HG02798 (cell line): ENCODE measurements around the gene CLEC4M.
"Not testable (repeated sequence)": the region's sequence is repeated elsewhere in the genome, so short reads cannot be mapped to it uniquely, and the experiment has no call there.

Source experiments
- ATAC-seq: cut with Tn5 transposase; IDR thresholded peaks from one replicate; pipeline ENCODE4 v1.9.1; 2021; ENCODE audit warnings: mild to moderate bottlenecking; ENCODE audit not compliant: unreplicated experiment, poor library complexity

Gene CLEC4M

DNA sequence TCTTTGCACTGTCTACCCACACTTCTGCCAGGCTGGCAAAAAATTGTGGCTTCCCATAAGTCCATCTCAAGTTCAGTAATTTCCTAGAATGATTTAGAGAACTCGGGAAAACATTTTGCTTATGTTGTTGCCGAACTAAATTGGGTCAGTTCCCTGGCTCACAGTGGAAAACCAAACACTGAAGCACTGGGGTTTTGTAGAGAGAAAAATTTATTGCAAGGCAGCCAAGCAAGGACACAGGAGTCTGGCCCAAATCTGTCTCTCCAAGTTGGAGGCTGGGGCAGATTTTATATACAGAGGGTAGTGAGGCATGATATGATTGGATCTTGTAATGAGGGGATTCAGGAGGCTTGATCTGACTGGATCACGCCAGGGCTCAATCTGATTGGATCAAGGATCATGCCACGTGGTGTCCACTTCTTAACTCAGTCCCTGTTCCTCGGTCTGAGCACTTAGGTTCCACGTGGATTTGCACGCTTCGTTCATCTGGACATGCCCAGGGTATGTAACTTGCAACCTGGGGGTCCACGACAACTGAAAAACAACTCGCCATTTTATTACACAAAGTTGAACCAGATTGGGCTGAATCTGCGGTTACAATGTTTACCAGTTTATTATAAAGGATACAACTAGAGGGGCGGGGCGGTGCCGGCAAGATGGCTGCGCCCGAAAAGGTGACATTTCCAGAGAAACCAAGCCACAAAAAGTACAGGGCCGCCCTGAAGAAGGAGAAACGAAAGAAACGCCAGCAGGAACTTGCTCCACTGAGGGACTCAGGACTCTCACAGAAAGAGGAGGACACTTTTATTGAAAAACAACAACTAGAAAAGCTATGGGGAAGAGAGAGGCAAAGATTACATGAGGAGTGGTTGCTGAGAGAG, 23.0 kb upstream of the CLEC4M start:
- no peak for ATAC-seq

DNA sequence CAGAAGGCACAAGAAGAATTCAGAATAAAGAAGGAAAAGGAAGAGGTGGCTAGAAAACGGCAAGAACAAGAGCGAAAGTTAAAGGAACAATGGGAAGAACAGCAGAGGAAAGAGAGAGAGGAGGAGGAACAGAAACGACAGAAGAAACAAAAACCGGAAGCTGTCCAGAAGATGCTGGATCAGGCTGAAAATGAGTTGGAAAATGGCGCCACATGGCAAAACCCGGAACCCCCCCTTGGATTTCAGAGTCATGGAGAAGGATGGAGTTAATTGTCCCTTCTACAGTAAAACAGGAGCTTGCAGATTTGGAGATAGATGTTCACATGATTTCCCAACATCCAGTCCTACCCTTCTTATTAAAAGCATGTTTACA, 22.4 kb upstream of the CLEC4M start:
- no peak for ATAC-seq

DNA sequence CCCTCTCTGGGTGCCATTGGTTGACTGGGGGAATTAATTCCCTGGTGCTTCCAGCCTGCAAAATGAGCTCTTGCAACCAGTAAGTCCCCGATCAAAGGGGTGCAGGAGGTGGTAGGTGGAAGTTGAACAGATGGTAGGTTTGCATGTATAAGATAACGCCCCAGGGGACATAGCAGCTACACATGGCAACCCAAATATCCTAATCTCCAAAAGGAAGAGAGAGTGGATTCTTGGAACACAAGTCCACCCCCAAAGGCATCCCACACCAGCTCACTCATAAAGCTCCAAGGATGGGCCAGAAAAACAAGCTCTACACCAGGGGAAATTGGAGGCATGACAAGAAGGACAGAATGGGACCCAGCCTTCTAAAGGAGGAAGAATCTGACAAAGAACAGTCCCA, 20.5 kb upstream of the CLEC4M start:
- no peak for ATAC-seq

DNA sequence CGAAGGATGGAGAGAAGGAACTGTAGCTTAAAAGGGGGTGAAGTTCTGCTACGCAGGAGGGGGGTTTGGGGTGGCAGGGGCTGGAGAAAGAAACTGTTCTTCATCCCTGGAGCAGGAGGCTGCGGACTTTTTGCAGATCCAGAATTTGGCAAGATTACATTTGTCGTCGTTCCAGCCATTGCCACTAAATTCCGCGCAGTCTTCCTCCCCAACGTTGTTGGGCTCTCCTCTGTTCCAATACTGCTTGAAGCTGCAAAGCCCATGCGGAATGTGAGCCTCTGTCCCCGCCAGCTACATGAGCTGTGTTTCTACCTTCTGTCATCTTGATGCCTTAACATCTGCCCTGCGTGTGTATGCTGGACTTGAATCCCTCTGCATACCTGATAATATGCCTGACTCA, 20.1 kb upstream of the CLEC4M start:
- ATAC-seq: no peak

DNA sequence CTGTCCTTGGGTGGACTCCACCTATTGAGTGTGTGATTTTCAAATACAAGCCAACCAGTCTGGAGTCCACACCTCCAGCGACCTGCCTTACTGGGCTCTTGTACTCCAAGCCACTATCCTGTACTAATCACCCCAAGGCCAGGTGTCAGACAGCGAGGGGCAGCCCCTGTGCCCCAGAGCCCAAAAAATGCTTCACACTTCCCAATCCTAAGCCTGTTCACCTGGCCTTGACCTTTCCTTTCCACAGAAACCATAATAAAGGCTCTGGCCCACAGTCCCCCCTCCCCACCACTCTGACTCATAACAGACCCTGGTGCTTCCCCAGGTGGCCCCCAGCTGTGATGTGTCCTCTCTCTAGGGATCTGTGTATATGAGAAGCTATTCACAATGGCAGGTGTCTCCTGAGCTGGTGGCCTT, 19.6 kb upstream of the CLEC4M start:
- ATAC-seq: no peak

DNA sequence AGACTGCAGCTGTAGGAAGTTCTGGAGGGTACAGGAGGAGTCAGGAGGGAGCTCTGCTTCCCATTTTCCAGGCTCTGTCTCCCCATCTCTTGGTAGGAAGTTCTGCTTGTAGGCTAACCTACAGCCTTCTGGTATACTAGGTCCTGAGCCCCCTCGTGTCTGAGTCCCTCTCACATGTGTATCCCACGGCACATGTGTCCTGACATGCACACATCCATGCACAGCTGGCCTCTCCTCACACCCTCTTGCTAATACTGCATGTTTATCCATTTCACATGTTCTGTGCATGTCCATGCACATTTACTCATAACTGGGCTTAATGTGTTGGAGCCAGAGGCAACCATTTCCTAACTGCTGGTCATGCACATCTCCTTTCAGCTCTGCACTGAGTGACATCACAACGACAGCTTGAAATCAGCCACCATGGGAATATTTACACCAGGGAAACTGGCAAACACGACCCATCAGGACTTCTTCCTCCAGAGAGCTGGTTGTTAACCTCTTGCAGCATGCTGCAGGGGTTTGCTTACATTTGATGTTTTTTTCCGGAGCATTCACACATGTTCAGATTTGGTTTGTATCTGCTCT, 18.8 kb upstream of the CLEC4M start:
- ATAC-seq: no peak

DNA sequence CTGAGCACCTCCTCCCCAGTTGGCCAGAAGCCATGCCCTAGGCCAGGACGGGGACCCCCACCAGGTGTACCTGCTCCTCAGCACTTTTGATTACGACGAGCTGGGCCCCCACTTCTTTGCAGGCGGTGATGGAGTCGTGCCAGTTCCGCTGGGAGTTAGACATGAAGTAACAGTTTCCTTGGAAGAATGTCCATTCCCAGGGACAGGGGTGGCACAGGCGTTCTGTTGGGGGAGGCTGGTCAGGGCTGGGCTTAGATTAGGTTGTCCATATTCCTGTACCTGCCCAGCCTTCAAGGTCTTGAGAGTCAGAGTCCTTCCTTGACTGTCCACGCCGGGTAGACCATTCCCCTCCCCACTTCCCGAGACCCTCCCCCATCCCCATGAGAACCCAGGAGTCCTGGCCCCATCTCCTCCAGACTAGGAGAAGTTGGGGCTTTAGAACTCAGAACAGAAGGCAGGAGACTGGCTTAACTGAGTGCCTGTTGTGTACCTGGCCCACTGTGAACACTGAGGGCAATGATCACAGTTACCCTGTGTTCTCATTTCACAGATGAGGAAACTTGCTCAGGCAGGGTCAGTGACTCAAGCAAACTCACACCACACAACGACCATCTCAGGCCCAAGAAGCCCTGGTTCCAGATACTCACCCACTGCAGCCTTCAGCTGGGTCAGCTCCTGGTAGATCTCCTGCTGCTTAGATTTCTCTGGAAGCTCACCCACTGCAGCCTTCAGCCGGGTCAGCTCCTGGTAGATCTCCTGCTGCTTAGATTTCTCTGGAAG, 18.0 kb upstream of the CLEC4M start:
- no peak for ATAC-seq

DNA sequence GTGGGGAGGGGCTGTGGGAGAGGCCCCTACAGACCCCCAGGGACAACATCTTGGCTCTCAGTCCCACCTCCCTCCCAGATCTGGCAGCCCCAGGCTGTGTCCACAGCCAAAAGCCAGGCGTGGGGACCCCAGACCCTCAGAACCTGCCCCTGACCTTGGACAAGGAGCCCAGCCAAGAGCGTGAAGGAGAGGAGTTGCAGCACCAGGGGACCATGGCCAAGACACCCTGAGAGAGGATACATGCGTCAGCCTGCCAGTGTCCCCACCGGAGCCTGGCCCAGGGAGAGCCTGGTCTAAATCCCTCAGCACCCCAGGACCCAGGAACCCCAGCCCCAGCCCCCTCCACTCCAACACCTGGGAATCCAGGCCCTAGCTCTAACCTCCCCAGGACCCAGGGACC, 16.7 kb upstream of the CLEC4M start:
- not testable (repeated sequence) for ATAC-seq

DNA sequence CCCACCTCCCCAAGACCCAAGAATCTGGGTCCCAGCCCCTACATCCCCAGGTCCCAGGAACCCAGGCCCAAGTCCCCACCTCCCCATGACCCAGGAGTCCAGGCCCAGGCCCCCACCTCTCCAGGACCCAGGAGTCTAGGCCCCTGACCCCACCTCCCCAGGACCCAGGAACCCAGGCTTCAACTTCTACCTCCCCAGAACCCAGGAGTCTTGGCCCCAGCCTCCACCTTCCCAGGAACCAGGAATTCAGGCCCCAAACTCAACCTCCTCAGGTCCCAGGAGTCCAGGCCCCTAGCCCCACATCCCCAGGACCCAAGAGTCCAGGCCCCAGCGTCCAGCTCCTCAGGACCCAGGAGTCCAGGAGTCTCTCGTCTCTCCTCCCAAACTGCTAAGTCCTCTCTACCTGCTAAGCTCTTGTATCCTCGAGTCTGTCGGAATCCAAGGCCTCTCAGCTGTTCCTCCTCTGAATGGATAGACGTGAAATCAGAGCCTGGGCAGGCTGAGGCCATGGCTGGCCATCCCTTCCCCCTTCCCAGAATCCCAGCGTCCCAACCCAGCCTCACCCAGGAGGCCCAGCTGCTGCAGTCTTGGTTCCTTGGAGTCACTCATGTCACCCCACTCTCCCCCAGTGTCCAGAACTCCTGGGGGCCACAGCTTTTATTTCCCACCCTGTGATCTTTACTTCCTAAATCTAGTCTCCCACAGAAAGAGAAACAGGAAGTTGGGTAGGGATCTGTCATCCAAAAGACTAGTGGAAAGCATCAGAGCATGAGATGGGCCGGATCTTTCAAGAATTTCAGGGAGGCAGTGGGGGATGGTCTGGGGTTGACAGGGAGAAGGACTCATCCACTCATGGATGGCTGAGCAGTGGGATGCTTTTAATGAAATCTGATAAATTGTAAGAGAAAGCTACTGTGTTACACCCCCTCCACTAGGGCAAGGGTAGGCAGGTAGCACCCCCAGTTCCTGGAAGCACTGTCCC, 15.8 kb upstream of the CLEC4M start, which contains the start of gene CD209:
TSS of gene CD209 (minus strand) at position 632 of the 982 bp plus-strand sequence. CDS start at position 609, 23 bp downstream.
- no peak for ATAC-seq

DNA sequence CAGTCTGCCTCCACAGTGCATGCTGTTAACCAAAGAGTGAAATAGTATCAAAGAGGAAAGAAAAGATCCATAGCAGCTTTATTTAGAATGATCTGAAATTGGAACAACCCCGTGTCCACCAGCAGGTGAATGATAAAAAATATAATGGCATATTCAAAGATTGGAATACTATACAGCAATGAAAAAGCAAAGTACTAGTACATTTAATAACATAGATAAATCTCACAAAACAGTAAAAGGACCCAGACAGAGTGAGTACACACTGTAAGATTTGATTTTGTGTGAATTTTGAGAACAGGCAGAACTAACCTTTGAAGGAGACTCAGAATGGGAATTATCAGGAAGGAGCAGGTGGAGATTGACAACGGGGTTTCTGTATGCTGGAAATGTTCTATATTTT, 14.9 kb upstream of the CLEC4M start:
- ATAC-seq: no peak

DNA sequence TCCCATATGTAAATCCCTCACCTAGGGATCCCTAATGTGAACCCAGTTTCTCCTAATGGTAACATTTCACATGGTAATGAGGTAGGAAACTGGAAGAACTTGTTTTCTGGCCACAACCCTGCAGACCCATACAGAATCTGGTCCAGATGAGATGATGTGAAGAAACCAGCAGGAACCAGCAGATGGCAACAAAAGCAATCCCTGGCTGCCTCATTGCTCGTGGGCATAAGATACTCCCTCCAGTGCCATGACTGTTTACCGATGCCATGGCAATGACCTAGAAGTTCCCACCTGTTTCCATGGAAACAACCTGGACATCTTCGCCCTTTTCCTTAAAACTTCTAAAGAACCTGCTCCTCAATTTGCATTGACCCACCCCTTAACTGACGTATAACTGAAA, 14.3 kb upstream of the CLEC4M start:
- no peak for ATAC-seq

DNA sequence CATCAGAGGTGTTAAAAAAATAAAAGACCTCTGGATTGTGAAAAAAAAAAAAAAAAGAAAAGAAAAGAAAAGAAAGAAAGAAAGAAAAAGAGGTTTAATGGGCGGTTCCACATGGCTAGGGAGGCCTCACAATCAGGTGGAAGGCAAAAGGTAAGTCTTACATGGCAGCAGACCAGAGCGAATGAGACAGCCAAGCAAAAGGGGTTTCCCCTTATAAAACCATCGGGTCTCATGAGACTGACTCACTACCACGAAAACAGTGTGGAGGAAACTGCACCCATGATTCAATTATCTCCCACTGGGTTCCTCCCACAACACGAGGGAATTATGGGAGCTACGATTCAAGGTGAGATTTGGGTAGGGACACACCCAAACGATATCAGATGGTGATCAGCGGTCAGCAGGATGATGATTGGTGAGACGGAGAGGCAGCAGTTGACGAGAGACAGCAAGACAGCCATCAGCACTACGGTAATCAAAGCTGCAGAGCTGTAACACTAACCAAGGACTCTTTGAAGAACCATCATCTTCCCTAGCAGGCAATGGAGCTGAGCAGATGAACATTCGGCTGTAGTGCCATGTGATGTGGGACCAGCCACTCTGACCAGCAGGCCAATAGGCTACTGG, 11.8 kb upstream of the CLEC4M start:
- ATAC-seq: no peak

DNA sequence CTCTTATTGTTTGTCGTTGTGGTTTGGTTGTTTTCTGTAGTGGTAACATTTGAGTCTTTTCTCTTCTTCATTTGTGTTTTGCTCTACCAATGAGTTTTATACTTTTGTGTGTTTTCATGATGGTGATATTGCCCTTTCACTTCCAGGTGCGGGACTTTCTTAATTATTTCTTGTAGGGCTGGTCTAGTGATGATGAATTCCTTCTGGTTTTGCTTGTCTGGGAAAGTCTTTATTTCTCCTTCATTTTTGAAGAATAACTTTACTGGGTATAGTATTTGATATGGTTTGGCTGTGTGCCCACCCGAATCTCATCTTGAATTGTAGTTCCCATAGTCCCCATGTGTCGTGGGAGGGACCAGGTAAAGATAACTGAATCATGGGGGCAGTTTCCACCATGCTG, 6.8 kb upstream of the CLEC4M start:
- no peak for ATAC-seq

DNA sequence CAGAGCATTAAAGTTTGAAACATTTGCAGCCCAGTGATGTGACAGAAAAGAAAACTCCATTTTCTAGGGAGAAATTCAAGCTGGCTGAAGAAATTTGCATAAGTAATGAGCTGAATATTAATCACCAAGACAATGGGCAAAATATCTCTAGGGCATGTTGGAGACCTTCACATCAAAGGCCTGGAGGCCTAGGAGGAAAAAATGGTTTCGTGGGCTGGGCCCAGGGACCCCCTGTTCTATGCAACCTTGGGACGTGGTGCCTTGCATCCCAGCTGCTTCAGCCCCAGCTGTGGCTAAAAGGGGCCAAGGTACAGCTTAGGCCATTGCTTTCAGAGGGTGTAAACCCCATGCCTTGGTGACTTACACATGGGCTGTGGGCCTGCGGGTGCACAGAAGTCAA, 5.7 kb upstream of the CLEC4M start:
- ATAC-seq: no peak

DNA sequence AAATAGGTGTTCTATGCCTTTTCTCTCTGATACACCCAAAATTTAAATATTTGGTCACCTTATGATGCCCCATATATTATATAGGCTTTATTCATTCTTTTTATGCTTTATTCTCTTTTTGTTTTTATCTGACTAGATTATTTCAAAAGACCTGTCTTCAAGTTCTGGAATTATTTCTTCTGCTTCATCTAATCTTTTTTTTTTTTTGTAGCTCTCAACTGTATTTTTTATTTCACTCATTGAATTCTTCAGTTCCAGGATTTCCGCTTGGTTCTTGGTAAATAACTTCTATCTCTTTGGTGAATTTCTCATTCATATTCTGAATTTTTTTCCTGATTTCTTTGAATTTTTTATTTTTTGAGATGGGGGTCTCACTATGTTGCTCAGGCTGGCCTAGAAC, 3.9 kb upstream of the CLEC4M start:
- ATAC-seq: no peak

DNA sequence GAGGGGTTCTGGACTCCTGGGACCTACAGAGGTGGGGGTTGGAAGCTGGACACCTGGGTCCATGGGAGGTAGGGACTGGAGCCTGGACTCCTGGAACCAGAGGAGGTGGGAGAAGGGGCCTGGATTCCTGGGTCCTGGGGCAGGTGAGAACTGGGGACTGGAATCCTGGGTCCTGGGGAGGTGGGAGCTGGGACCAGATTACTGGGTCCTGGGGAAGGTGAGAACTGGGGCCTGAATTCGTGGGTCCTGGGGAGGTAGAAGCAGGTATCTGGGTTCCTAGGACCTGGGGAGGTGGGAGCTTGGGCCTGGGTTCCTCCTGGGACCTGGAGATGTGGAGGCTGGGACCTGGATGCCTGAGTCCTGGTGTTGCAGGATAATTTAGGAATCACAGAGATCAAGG, 653 bp downstream of the CLEC4M start:
- ATAC-seq: no peak

DNA sequence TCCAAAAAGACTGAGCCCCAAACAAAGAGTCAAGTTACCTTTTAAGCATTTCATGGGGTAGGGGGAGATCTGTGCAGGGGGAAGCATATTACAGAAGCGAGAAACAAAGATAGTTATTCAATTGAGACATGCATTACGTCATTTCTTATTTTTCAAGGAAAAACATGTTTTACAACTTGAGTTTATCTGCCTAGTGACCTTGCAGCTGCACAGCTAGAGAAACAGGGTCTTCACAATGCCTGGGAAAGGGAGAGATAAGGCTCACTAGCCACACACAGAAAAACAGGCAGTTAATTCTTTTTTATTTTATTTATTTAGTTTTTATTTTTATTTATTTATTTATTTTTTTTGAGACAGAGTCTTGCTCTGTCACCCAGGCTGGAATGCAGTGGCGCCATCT, 1.1 kb downstream of the CLEC4M start:
- not testable (repeated sequence) for ATAC-seq

DNA sequence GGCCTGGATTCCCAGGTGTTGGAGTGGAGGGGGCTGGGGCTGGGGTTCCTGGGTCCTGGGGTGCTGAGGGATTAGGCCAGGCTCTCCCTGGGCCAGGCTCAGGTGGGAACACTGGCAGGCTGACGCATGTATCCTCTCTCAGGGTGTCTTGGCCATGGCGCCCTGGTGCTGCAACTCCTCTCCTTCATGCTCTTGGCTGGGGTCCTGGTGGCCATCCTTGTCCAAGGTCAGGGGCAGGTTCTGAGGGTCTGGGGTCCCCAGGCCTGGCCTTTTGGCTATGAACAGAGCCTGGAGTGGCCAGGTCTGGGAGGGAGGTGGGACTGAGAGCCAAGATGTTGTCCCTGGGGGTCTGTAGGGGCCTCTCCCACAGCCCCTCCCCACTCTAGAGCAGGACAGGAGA, 2.0 kb downstream of the CLEC4M start:
- ATAC-seq: not testable (repeated sequence)

DNA sequence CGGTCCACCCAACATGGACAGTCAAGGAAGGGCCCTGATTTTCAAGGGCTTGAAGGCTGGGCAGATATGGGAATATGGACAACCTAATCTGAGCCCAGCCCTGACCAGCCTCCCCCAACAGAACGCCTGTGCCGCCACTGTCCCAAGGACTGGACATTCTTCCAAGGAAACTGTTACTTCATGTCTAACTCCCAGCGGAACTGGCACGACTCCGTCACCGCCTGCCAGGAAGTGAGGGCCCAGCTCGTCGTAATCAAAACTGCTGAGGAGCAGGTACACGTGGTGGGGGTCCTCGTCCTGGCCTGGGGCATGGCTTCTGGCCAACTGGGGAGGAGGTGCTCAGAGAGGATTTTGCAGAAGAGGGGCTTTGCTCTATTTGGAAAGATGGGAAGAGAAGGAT, 3.5 kb downstream of the CLEC4M start:
- ATAC-seq: no peak

DNA sequence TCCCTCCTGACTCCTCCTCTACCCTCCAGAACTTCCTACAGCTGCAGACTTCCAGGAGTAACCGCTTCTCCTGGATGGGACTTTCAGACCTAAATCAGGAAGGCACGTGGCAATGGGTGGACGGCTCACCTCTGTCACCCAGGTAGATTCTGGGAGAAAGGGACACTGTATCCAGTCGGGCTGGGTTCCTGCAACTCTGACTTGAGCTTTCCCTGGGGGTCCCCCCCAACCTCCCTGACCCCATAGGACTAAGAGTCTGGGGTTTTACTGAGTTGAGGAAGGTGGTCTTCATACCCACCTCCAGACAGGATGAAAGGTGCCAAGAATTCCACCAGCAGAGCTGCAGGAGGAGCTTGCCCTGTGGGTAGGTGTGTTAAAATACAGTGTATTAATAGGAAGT, 4.4 kb downstream of the CLEC4M start:
- no peak for ATAC-seq
